Measurements from ENCODE around the gene GGCX. TPM values are rescaled to one million over a fixed set of nuclear protein-coding genes. Genes with fewer than 3 reads are reported as not detected.
"Not testable (repeated sequence)": the region's sequence is repeated elsewhere in the genome, so short reads cannot be mapped to it uniquely, and the experiment has no call there.

Gene GGCX
- total RNA-seq, 2 donors from 2014 or later = 25.7 to 49.9 TPM

- peaks cover 10% of the 10 kb centered on the region for H3K4me1 ChIP-seq
- H3K4me3 ChIP-seq = no peak overlapping the region
- H3K27ac ChIP-seq = no peak overlapping the region
- DNase-seq = no peak
- intact Hi-C loops (cut with DNase I) = no loop called here
- H3K9me3 ChIP-seq = no peaks in the 10 kb centered on the region
- H3K27me3 ChIP-seq = no peaks in the 10 kb centered on the region
- TF ChIP-seq, protein P1, sequence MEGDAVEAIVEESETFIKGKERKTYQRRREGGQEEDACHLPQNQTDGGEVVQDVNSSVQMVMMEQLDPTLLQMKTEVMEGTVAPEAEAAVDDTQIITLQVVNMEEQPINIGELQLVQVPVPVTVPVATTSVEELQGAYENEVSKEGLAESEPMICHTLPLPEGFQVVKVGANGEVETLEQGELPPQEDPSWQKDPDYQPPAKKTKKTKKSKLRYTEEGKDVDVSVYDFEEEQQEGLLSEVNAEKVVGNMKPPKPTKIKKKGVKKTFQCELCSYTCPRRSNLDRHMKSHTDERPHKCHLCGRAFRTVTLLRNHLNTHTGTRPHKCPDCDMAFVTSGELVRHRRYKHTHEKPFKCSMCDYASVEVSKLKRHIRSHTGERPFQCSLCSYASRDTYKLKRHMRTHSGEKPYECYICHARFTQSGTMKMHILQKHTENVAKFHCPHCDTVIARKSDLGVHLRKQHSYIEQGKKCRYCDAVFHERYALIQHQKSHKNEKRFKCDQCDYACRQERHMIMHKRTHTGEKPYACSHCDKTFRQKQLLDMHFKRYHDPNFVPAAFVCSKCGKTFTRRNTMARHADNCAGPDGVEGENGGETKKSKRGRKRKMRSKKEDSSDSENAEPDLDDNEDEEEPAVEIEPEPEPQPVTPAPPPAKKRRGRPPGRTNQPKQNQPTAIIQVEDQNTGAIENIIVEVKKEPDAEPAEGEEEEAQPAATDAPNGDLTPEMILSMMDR (IDR thresholded peaks at IDR 0.05) = no peak
- no peaks in the 10 kb centered on the region for H3K36me3 ChIP-seq
- H3K9ac ChIP-seq (ENCODE audit: low read depth in 2 of 2, low read length in 2 of 2) = no peak overlapping the region
Observed at GRCh38 chr2:85575739-85576138, 14.4 kb upstream of the GGCX start.

DNA sequence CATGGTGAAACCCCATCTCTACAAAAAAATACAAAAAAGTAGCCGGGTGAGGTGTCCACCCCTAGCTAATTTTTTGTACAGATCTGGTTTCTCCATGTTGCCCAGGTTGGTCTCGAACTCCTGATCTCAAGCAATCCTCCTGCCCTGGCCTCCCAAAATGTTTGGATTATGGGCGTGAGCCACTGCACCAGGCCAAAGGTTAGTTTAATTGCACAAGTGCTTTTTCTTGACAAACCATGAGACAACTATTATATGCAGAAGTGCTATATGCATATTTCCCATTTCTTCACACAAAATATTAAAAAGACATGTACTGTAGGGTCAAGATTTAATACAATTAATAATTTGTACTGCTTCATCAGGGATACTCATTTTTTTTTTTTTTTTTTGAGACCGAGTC, 5.0 kb upstream of the GGCX start:
- no peak for DNase-seq
- Histone ChIP-seq H3K36me3 (no peaks in the 10 kb centered on the region), H3K27me3 (no peaks in the 10 kb centered on the region), H3K9ac (ENCODE audit: low read depth in 2 of 2, low read length in 2 of 2) (no peak overlapping the region), H3K27ac (no peak overlapping the region), H3K9me3 (no peaks in the 10 kb centered on the region), H3K4me3 (no peak overlapping the region), H3K4me1 (no peaks in the 10 kb centered on the region)
- intact Hi-C loops (cut with DNase I) = no loop called here
- TF ChIP-seq, protein P1 (IDR thresholded peaks at IDR 0.05) = no peak

DNA sequence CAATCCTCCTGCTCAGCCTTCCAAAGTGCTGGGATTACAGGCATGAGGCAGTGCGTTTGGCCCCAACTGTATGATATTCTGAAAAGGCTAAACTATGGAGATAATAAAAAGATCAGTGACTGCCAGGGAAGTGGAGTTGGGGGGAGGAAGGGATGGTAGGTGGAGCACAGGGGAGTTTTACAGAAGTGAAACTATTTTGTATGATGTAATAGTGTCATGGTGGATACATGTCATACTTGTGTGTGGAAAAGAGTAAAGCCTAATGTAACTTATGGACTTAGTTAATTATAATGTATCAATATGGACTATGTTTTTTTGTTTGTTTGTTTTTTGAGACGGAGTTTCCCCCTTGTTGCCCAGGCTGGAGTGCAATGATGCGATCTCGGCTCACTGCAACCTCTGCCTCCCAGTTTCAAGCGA, 2.9 kb upstream of the GGCX start:
- H3K4me3 ChIP-seq = no peak overlapping the region
- TF ChIP-seq, protein P1 (IDR thresholded peaks at IDR 0.05) = no peak
- H3K9me3 ChIP-seq = no peaks in the 10 kb centered on the region
- peaks cover 5% of the 10 kb centered on the region for H3K4me1 ChIP-seq
- no peaks in the 10 kb centered on the region for H3K27me3 ChIP-seq
- no peak overlapping the region for H3K27ac ChIP-seq
- intact Hi-C loops (cut with DNase I) = no loop called here
- no peaks in the 10 kb centered on the region for H3K36me3 ChIP-seq
- no peak overlapping the region for H3K9ac ChIP-seq (ENCODE audit: low read depth in 2 of 2, low read length in 2 of 2)
- no peak for DNase-seq

GRCh38 chr2:85560812-85561279, 447 bp downstream of the GGCX start:
- peaks cover 5% of the 10 kb centered on the region for H3K4me1 ChIP-seq
- no peak for DNase-seq
- no peaks in the 10 kb centered on the region for H3K36me3 ChIP-seq
- peak overlapping the region; percentile 73 for H3K4me3 ChIP-seq
- peak overlapping the region; percentile 73 for H3K27ac ChIP-seq
- intact Hi-C loops (cut with DNase I) = no loop called here
- no peaks in the 10 kb centered on the region for H3K27me3 ChIP-seq
- H3K9ac ChIP-seq (ENCODE audit: low read depth in 2 of 2, low read length in 2 of 2) = peak overlapping the region; percentile 73 to 86
- H3K9me3 ChIP-seq = no peaks in the 10 kb centered on the region
- TF ChIP-seq, protein P1 (IDR thresholded peaks at IDR 0.05) = no peak

- H3K27me3 ChIP-seq; intact Hi-C loops (cut with DNase I); H3K27ac ChIP-seq; DNase-seq; H3K9me3 ChIP-seq; H3K4me1 ChIP-seq; H3K36me3 ChIP-seq: not testable (repeated sequence)
- peak overlapping the region in 1 of 2 donors; percentile 86 for H3K9ac ChIP-seq (ENCODE audit: low read depth in 2 of 2, low read length in 2 of 2)
- H3K4me3 ChIP-seq = peak overlapping the region; percentile 73
Observed at GRCh38 chr2:85560403-85560726, 928 bp downstream of the GGCX start.

DNA sequence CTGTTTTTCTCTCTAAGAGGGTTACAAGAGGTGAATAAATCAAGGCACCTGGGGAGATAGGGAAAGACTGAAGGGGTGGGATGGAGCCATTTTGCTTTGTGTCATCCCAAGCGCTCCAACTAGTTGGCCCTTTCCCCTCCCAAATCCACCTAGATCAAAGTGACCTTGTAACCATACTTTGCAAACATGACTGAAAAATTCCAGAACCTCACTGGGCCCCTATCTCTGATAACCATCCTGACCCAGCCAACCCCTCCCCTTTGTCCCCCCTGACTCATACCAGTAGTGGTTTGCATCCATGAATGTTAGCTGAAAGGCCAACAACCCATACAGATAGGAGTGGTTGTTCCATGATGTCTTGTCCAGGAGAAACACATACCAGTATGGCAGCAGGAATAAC, 3.1 kb downstream of the GGCX start:
- no peaks in the 10 kb centered on the region for H3K9me3 ChIP-seq
- H3K9ac ChIP-seq (ENCODE audit: low read depth in 2 of 2, low read length in 2 of 2) = no peak overlapping the region
- H3K27ac ChIP-seq = no peak overlapping the region
- H3K27me3 ChIP-seq = no peaks in the 10 kb centered on the region
- DNase-seq = no peak
- TF ChIP-seq, protein P1 (IDR thresholded peaks at IDR 0.05) = no peak
- H3K4me1 ChIP-seq = peaks cover 5% of the 10 kb centered on the region
- intact Hi-C loops (cut with DNase I) = loop anchor here (10.0 kb wide), 1 partner anchor 163 kb away; no protein-coding TSS in a partner anchor
- peaks cover 4% of the 10 kb centered on the region for H3K36me3 ChIP-seq
- H3K4me3 ChIP-seq = no peak overlapping the region

Measured in colonic mucosa (tissue), 4 donors.